ENCODE results near the gene NEK4. TPM values are rescaled to one million over a fixed set of nuclear protein-coding genes. Genes with fewer than 3 reads are reported as not detected.

The NEK4 gene
- total and polyA plus RNA-seq, 2 of the 13 experiments (the other 11 are each of a cell fraction or from before 2014, with no cell fraction given), result 16.5 to 38.0 TPM

GRCh38 chr3:52793702-52794611, 23.2 kb upstream of the NEK4 start (continued):
- TF ChIP-seq ZNF276 (CRISPR knock-in tag; IDR thresholded peaks at IDR 0.05; ENCODE audit: low read depth), result no peak
- TF ChIP-seq STAT6 (CRISPR knock-in tag; IDR thresholded peaks at IDR 0.05; ENCODE audit: borderline replicate concordance), result no peak
- TF ChIP-seq SRF (IDR thresholded peaks at IDR 0.05; ENCODE audit: low read depth, low read length), result no peak
- no peak for TF ChIP-seq ZNF234 (CRISPR knock-in tag; conservative IDR thresholded peaks at IDR 0.05)
- no peak for TF ChIP-seq ZBTB10 (CRISPR knock-in tag; IDR thresholded peaks at IDR 0.05; ENCODE audit: borderline replicate concordance)
- TF ChIP-seq HMG20B (CRISPR knock-in tag; conservative IDR thresholded peaks at IDR 0.05), result no peak
- TF ChIP-seq, protein P1, sequence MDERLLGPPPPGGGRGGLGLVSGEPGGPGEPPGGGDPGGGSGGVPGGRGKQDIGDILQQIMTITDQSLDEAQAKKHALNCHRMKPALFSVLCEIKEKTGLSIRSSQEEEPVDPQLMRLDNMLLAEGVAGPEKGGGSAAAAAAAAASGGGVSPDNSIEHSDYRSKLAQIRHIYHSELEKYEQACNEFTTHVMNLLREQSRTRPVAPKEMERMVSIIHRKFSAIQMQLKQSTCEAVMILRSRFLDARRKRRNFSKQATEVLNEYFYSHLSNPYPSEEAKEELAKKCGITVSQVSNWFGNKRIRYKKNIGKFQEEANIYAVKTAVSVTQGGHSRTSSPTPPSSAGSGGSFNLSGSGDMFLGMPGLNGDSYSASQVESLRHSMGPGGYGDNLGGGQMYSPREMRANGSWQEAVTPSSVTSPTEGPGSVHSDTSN (CRISPR knock-in tag; IDR thresholded peaks at IDR 0.05), result no peak
- TF ChIP-seq HNRNPL (IDR thresholded peaks at IDR 0.05; ENCODE audit: low read depth, low read length), result no peak
- TF ChIP-seq ERF (CRISPR knock-in tag; IDR thresholded peaks at IDR 0.05), result no peak
- no peak for TF ChIP-seq TP53 (CRISPR knock-in tag; conservative IDR thresholded peaks at IDR 0.05)
- no peak for TF ChIP-seq ISL2 (CRISPR knock-in tag; IDR thresholded peaks at IDR 0.05)
- TF ChIP-seq ZBTB21 (CRISPR knock-in tag; IDR thresholded peaks at IDR 0.05), result no peak
- TF ChIP-seq ZFX (CRISPR knock-in tag; IDR thresholded peaks at IDR 0.05; ENCODE audit: low read depth), result no peak
- TF ChIP-seq ZNF790 (CRISPR knock-in tag; IDR thresholded peaks at IDR 0.05; ENCODE audit: borderline replicate concordance), result no peak
- TF ChIP-seq ATAD3A (CRISPR knock-in tag; IDR thresholded peaks at IDR 0.05), result no peak
- no peak for TF ChIP-seq CHCHD3 (CRISPR knock-in tag; IDR thresholded peaks at IDR 0.05)
- TF ChIP-seq RXRB (CRISPR knock-in tag; IDR thresholded peaks at IDR 0.05; ENCODE audit: borderline replicate concordance), result no peak
- TF ChIP-seq, protein P2, sequence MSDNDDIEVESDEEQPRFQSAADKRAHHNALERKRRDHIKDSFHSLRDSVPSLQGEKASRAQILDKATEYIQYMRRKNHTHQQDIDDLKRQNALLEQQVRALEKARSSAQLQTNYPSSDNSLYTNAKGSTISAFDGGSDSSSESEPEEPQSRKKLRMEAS (IDR thresholded peaks at IDR 0.05), result no peak; the same call in 1 of the 2 replicates
- no peak for TF ChIP-seq ZBTB37 (CRISPR knock-in tag; IDR thresholded peaks at IDR 0.05)

Measured in HepG2 (cell line).